Measurements from ENCODE around the gene ATP13A2. TPM values are rescaled to one million over a fixed set of nuclear protein-coding genes. Genes with fewer than 3 reads are reported as not detected.
A peak's percentile ranks its signal among the peaks of the same experiment; 100 is the strongest.

Gene ATP13A2
- total RNA-seq, 1 donor from 2014 or later, result 30.3 TPM

DNA sequence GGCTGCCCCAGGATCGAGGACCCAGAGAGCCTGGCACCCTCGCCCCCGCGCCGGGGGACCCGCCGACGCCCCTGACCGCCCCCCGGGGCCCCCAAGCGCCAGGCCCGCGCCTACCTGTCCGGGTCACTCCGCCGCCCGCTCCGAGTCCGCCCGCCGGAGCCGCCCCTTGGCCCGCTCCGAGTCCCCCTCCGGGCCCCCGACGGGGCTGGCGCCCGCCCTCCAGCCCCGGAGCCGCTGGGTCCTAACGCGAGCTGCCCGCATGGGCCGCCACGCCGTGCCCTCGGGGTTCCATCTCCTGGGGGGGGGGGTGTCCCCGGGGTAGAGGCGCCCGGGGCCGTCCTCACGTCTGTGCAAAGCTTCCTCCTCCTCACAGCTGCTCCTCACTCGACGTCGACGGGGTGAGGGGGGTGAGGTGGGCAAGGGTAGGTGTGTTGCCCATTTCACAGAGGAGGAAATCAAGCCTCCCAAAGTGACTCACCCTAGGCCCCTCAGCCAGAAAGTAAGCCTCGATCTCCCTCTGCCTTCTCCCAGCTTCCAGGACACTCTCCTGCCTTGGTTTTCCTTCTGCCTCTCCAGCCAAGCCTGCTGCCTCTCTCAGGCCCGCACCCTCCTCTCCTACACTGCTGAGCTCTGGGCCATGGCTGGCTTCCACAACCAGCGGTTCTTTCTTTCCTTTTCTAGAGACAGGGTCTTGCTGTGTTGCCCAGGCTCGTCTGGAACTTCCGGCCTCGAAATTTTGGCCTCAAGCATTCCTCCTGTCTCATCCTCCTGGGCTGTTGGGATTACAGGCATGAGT, 31.1 kb downstream of the ATP13A2 start, which contains the start of gene MFAP2:
Gene MFAP2, minus strand, starts transcription at position 148 of the 796 bp plus-strand sequence. CDS start 2,347 bp downstream, outside the sequence.
- DNase-seq (ENCODE audit: low read depth) (peak; percentile 36), FAIRE-seq (no peak)
- TF ChIP-seq, protein P1, sequence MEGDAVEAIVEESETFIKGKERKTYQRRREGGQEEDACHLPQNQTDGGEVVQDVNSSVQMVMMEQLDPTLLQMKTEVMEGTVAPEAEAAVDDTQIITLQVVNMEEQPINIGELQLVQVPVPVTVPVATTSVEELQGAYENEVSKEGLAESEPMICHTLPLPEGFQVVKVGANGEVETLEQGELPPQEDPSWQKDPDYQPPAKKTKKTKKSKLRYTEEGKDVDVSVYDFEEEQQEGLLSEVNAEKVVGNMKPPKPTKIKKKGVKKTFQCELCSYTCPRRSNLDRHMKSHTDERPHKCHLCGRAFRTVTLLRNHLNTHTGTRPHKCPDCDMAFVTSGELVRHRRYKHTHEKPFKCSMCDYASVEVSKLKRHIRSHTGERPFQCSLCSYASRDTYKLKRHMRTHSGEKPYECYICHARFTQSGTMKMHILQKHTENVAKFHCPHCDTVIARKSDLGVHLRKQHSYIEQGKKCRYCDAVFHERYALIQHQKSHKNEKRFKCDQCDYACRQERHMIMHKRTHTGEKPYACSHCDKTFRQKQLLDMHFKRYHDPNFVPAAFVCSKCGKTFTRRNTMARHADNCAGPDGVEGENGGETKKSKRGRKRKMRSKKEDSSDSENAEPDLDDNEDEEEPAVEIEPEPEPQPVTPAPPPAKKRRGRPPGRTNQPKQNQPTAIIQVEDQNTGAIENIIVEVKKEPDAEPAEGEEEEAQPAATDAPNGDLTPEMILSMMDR (IDR thresholded peaks at IDR 0.05; ENCODE audit: insufficient read depth, low read length, severe bottlenecking), result no peak
- no peaks in the 10 kb centered on the region for H3K27me3 ChIP-seq (ENCODE audit: control insufficient read depth, insufficient read depth, low read length)
- H3K36me3 ChIP-seq (ENCODE audit: control insufficient read depth, insufficient read depth, low read length), result peaks cover 1% of the 10 kb centered on the region
- H3K4me3 ChIP-seq (ENCODE audit: low read depth, low read length), result peak within 1 kb of the TSS; percentile 59

DNA sequence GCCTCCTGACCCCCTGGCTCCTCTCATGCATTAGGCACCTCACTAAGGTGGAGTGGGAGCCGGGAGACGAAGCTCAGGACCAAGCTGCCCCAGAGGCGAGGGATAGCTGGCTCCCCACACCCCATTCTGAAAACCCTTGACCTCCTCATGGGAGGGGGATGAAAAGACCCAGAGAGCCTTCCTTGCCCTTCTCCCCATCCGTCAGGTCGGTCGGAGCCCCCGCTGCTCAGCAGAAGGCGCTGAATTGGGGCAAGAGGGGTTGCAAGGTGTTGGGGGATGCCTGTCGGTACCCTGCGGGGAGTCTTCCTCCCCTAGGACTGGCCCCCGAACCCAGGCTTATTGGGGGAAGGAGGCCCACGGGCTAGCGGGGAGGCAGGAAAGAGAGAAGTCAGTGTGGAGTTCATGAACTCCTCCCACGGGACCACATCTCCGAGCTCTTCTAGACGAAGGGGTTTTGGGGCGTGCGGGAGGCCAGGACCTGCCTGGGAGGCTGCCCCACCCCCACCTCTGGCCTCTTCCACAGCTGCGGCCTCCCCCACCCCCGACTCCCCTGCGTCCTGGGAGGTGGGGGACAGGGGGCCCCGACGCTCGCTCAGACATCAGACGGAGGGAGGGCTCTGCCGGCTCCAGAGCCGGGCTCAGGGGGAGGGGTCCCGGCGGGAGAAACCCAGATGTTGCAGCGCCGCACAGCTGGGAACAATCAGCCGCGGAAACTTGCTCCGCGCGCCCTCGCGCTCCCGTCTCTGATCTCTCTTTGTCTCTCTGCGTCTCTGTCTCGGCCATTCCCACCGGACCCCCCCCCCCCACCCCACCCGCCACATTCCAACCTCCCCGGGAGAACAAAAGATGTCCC, 32.0 kb downstream of the ATP13A2 start:
- peak overlapping the region; percentile 59 for H3K4me3 ChIP-seq (ENCODE audit: low read depth, low read length)
- FAIRE-seq (no peak), DNase-seq (ENCODE audit: low read depth) (no peak)
- H3K36me3 ChIP-seq (ENCODE audit: control insufficient read depth, insufficient read depth, low read length), result no peaks in the 10 kb centered on the region
- no peaks in the 10 kb centered on the region for H3K27me3 ChIP-seq (ENCODE audit: control insufficient read depth, insufficient read depth, low read length)
- TF ChIP-seq, protein P1 (IDR thresholded peaks at IDR 0.05; ENCODE audit: insufficient read depth, low read length, severe bottlenecking), result no peak

DNA sequence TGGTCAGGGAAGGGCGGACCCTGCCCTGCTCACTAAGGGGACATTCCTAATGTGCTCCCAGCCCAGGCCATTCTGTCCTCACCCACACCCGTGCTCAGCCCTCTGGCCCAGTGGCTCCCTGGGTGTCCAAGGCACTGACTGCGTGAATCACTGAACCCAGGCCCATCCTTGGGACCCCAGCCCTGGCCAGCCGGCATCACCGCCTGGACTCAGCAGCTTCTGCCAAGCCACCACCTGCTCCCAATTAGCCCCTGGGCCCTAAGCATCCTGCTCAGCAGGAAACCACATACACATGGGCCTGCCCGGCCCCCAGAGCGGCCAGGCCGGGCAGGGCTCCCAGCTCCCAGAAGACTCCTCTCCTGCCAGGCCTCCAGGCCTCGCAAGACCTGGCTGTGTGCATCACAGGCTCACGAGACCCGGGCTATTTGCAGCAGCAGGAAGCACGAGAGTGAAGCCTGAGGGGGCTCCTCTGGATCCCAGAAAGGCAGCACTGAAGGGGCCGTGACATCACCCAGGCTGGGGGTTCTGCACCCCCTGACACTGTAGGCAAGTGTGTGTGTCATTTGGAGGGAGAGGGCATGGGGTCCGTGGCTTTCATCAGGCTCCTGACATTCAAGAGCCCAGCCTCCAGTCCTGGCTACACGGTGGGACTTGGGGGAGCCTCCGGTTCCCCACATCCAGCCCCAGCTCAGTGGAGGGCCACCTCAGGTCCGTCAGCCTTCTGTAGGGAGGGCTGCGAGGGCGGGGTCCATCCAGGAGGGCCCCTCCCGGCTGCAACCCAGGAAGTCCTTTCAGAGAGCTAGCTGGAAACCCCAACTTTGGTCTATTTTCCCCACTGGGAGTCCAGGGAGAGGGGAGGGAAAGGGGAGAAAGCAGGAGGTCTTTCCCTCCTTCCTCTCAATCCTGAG, 32.9 kb downstream of the ATP13A2 start:
- Histone ChIP-seq H3K4me3 (ENCODE audit: low read depth, low read length) (peak overlapping the region; percentile 59), H3K36me3 (ENCODE audit: control insufficient read depth, insufficient read depth, low read length) (no peaks in the 10 kb centered on the region)

DNA sequence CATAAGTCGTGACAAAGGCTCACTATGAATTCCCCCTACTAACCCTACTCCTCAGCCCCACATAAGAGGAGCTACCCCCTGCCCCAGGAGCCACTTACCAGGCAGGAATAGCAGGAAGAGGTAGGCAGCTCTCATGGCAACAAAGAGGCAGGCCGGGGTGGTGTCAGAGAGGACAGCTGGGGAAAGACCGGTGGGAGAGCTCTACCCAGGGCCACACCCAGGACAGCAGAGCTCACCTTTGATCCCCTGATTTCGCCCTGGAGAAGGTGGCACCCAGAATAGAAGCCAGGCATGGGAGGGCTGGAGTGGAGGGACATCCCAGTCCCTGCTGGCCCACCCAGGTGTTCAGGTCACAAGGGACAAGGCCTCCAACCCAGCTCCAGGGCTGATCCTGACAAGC, 33.6 kb downstream of the ATP13A2 start:
- DNase-seq (ENCODE audit: low read depth), result no peak
- Histone ChIP-seq H3K36me3 (ENCODE audit: control insufficient read depth, insufficient read depth, low read length) (no peaks in the 10 kb centered on the region), H3K27me3 (ENCODE audit: control insufficient read depth, insufficient read depth, low read length) (no peaks in the 10 kb centered on the region), H3K4me3 (ENCODE audit: low read depth, low read length) (no peak overlapping the region)
- no peak for FAIRE-seq
- TF ChIP-seq, protein P1 (IDR thresholded peaks at IDR 0.05; ENCODE audit: insufficient read depth, low read length, severe bottlenecking), result no peak

More for the DNA sequence above, 32.9 kb downstream of the ATP13A2 start:
- TF ChIP-seq, protein P1 (IDR thresholded peaks at IDR 0.05; ENCODE audit: insufficient read depth, low read length, severe bottlenecking), result no peak
- peak; percentile 50 for FAIRE-seq
- DNase-seq (ENCODE audit: low read depth), result no peak
- no peaks in the 10 kb centered on the region for H3K27me3 ChIP-seq (ENCODE audit: control insufficient read depth, insufficient read depth, low read length)

DNA sequence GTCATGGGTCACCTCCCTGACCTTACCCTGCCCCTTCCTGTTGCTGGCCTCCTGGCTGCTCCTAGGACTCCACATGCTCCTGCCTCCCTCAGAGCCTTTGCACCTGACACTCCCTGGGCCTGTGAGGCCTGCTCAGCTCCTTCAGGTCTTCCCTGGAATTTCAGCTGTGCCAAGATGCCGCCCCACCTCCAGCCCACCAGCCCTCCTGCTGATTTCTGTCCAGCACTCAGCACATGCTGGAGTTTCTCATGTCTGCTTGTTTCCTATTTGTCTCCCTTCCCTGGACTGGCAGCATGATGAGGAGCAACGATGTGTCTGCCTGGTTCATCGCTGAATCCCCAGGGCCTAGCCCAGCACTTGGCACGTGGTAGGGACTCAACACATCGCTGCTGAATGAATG, 34.4 kb downstream of the ATP13A2 start:
- FAIRE-seq, result no peak
- TF ChIP-seq, protein P1 (IDR thresholded peaks at IDR 0.05; ENCODE audit: insufficient read depth, low read length, severe bottlenecking), result no peak
- no peaks in the 10 kb centered on the region for H3K36me3 ChIP-seq (ENCODE audit: control insufficient read depth, insufficient read depth, low read length)

More for the DNA sequence above, 34.4 kb downstream of the ATP13A2 start:
- no peak for DNase-seq (ENCODE audit: low read depth)
- Histone ChIP-seq H3K27me3 (ENCODE audit: control insufficient read depth, insufficient read depth, low read length) (no peaks in the 10 kb centered on the region), H3K4me3 (ENCODE audit: low read depth, low read length) (no peak overlapping the region)

All from bronchial epithelial cell (primary cell).